ENCODE results near the gene STRIT1.
"Not testable (repeated sequence)": the region's sequence is repeated elsewhere in the genome, so short reads cannot be mapped to it uniquely, and the experiment has no call there.

The STRIT1 gene

GRCh38 chr3:155281912-155282311 is 11.6 kb downstream of the STRIT1 start:
- H3K36me3 Mint-ChIP-seq (ENCODE audit: low read depth): peaks cover 19% of the 10 kb centered on the region
- H3K27ac Mint-ChIP-seq: no peak overlapping the region
- no peak overlapping the region for H3K4me3 Mint-ChIP-seq
- peaks cover 3% of the 10 kb centered on the region for H3K9me3 Mint-ChIP-seq
- no peaks in the 10 kb centered on the region for H3K4me1 Mint-ChIP-seq
- DNase-seq: no peak
- TF ChIP-seq CTCF (IDR thresholded peaks at IDR 0.05): no peak
- no peaks in the 10 kb centered on the region for H3K27me3 Mint-ChIP-seq (ENCODE audit: low read depth, poor library complexity)

GRCh38 chr3:155276089-155276488 is 17.4 kb downstream of the STRIT1 start:
- not testable (repeated sequence) for H3K27me3 Mint-ChIP-seq (ENCODE audit: low read depth, poor library complexity); DNase-seq; H3K4me1 Mint-ChIP-seq; H3K4me3 Mint-ChIP-seq; H3K9me3 Mint-ChIP-seq; H3K27ac Mint-ChIP-seq
- peaks cover 19% of the 10 kb centered on the region for H3K36me3 Mint-ChIP-seq (ENCODE audit: low read depth)

GRCh38 chr3:155275159-155275754 is 18.2 kb downstream of the STRIT1 start:
- not testable (repeated sequence) for H3K27ac Mint-ChIP-seq, H3K4me3 Mint-ChIP-seq

GRCh38 chr3:155274435-155274834 is 19.0 kb downstream of the STRIT1 start:
- H3K4me1 Mint-ChIP-seq; H3K9me3 Mint-ChIP-seq; H3K4me3 Mint-ChIP-seq; H3K36me3 Mint-ChIP-seq (ENCODE audit: low read depth); H3K27me3 Mint-ChIP-seq (ENCODE audit: low read depth, poor library complexity); H3K27ac Mint-ChIP-seq; DNase-seq: not testable (repeated sequence)

More at GRCh38 chr3:155275159-155275754, 18.2 kb downstream of the STRIT1 start:
- H3K27me3 Mint-ChIP-seq (ENCODE audit: low read depth, poor library complexity); H3K4me1 Mint-ChIP-seq; H3K9me3 Mint-ChIP-seq; DNase-seq: not testable (repeated sequence)
- H3K36me3 Mint-ChIP-seq (ENCODE audit: low read depth): peaks cover 17% of the 10 kb centered on the region

GRCh38 chr3:155271343-155271613 is 22.2 kb downstream of the STRIT1 start:
- H3K27me3 Mint-ChIP-seq (ENCODE audit: low read depth, poor library complexity): no peaks in the 10 kb centered on the region
- no peak overlapping the region for H3K27ac Mint-ChIP-seq
- no peak for DNase-seq
- no peak for TF ChIP-seq CTCF (IDR thresholded peaks at IDR 0.05)
- H3K36me3 Mint-ChIP-seq (ENCODE audit: low read depth): no peaks in the 10 kb centered on the region
- H3K4me3 Mint-ChIP-seq: no peak overlapping the region
- H3K4me1 Mint-ChIP-seq: no peaks in the 10 kb centered on the region
- peaks cover 3% of the 10 kb centered on the region for H3K9me3 Mint-ChIP-seq

GRCh38 chr3:155270485-155271342 is 22.8 kb downstream of the STRIT1 start:
- Mint-ChIP-seq H3K4me1 (no peaks in the 10 kb centered on the region), H3K36me3 (ENCODE audit: low read depth) (no peaks in the 10 kb centered on the region), H3K4me3 (no peak overlapping the region), H3K27me3 (ENCODE audit: low read depth, poor library complexity) (no peaks in the 10 kb centered on the region), H3K27ac (no peak overlapping the region), H3K9me3 (peaks cover 3% of the 10 kb centered on the region)
- no peak for TF ChIP-seq CTCF (IDR thresholded peaks at IDR 0.05)
- DNase-seq: no peak

GRCh38 chr3:155270063-155270462 is 23.4 kb downstream of the STRIT1 start:
- H3K36me3 Mint-ChIP-seq (ENCODE audit: low read depth): no peaks in the 10 kb centered on the region
- no peaks in the 10 kb centered on the region for H3K4me1 Mint-ChIP-seq
- DNase-seq: no peak
- no peak overlapping the region for H3K4me3 Mint-ChIP-seq
- H3K9me3 Mint-ChIP-seq: peaks cover 3% of the 10 kb centered on the region
- H3K27me3 Mint-ChIP-seq (ENCODE audit: low read depth, poor library complexity): no peaks in the 10 kb centered on the region
- no peak overlapping the region for H3K27ac Mint-ChIP-seq
- TF ChIP-seq CTCF (IDR thresholded peaks at IDR 0.05): no peak

GRCh38 chr3:155262855-155263254 is 30.6 kb downstream of the STRIT1 start:
- H3K27ac Mint-ChIP-seq; H3K9me3 Mint-ChIP-seq; DNase-seq; H3K27me3 Mint-ChIP-seq (ENCODE audit: low read depth, poor library complexity); H3K4me1 Mint-ChIP-seq; H3K4me3 Mint-ChIP-seq; H3K36me3 Mint-ChIP-seq (ENCODE audit: low read depth): not testable (repeated sequence)
